Endothelial cell of umbilical vein (primary cell): Measurements from ENCODE around the gene CCDC182. TPM values are rescaled to one million over a fixed set of nuclear protein-coding genes. Genes with fewer than 3 reads are reported as not detected.

Source experiments
- BruUV-seq: library from RNA; stranded (reverse); fragments of 400-500 nt; replicated peaks from 2 replicates; lab custom pipeline; 2021; lab: Mats Ljungman, UMichigan
- CTCF ChIA-PET: fragments of 300-600, 350-600 bp; sonication (Branson Sonifier 250); formaldehyde crosslinking; loops from one replicate; lab custom pipeline; 2021; ENCODE audit warnings: antibody characterized with exemption, inconsistent platforms; lab: Charles Lee
- POLR2A ChIA-PET: fragments of 300-600, 350-600 bp; sonication (Branson Sonifier 250); formaldehyde crosslinking; loops from one replicate; lab custom pipeline; 2021; ENCODE audit warnings: antibody characterized with exemption, inconsistent platforms; lab: Charles Lee
- DNase-seq: peaks from one replicate; pipeline ENCODE4 v3.0.0-alpha.2; 2011; ENCODE audit warnings: low read depth, low spot score
- FAIRE-seq: peaks from 2 replicates; lab custom pipeline; 2011; peaks lifted over from hg19 to GRCh38; lab: Jason Lieb, UNC
- H2AFZ ChIP-seq: 2 replicates; pipeline ENCODE4 v1.6.0; 2012; ENCODE audit warnings: low read depth, low read length, control low read depth, inconsistent platforms
- H3K27ac ChIP-seq: 2 replicates; pipeline ENCODE4 v1.5.1; 2011; ENCODE audit warnings: low read depth, mild to moderate bottlenecking, control low read depth, low read length, moderate library complexity; ENCODE audit not compliant: insufficient read depth
- H3K27me3 ChIP-seq, 2 experiments: 2 replicates each; pipeline versions ENCODE4 v1.6.0 to v1.6.1; 2011; ENCODE audit warnings: low read length in 2 of 2, mixed read lengths in 1 of 2; ENCODE audit not compliant: control insufficient read depth in 2 of 2, insufficient read depth in 2 of 2
- H3K36me3 ChIP-seq, 2 experiments: 2 replicates in 1 of 2; 3 replicates in 1 of 2; pipeline ENCODE4 v1.5.1; 2011; ENCODE audit warnings: low read length in 2 of 2, mild to moderate bottlenecking in 1 of 2, moderate library complexity in 1 of 2; ENCODE audit not compliant: control insufficient read depth in 2 of 2, insufficient read depth in 2 of 2; ENCODE audit errors: extremely low read depth in 1 of 2
- H3K4me1 ChIP-seq: 3 replicates; pipeline ENCODE4 v1.5.1; 2011; ENCODE audit warnings: mild to moderate bottlenecking, low read length; ENCODE audit not compliant: control insufficient read depth, insufficient read depth; ENCODE audit errors: extremely low read depth
- H3K4me2 ChIP-seq: 2 replicates; pipeline ENCODE4 v1.6.1; 2011; ENCODE audit warnings: low read length, control low read depth, mixed read lengths; ENCODE audit not compliant: insufficient read depth
- H3K4me3 ChIP-seq, 3 experiments: fragments of 200-600 bp in 1 of 3; sonication (generic), shearing (Covaris generic) in 1 of 3; replicated peaks in 1 of 3; 2 replicates each; pipeline ENCODE4 v1.5.1; 2011 to 2016; ENCODE audit warnings: control low read depth in 3 of 3, low read length in 3 of 3, mild to moderate bottlenecking in 2 of 3, inconsistent platforms in 1 of 3, low read depth in 1 of 3, moderate library complexity in 1 of 3; ENCODE audit not compliant: insufficient read depth in 1 of 3
- H3K79me2 ChIP-seq: 2 replicates; pipeline ENCODE4 v1.6.0; 2012; ENCODE audit warnings: low read length, inconsistent platforms; ENCODE audit not compliant: control insufficient read depth, insufficient read depth
- H3K9ac ChIP-seq: replicated peaks from 2 replicates; pipeline ENCODE3; 2011; ENCODE audit warnings: low read length, control low read depth; ENCODE audit not compliant: insufficient read depth; ENCODE audit errors: extremely low read depth
- H3K9me1 ChIP-seq: replicated peaks from 3 replicates; pipeline ENCODE4 v1.6.0; 2011; ENCODE audit warnings: mild to moderate bottlenecking, low read length; ENCODE audit not compliant: control insufficient read depth, insufficient read depth; ENCODE audit errors: extremely low read depth
- H3K9me3 ChIP-seq: replicated peaks from 2 replicates; pipeline ENCODE4 v1.5.1; 2012; ENCODE audit warnings: low read length, inconsistent platforms; ENCODE audit not compliant: control insufficient read depth, insufficient read depth
- H4K20me1 ChIP-seq: replicated peaks from 2 replicates; pipeline ENCODE3; 2011; ENCODE audit warnings: mild to moderate bottlenecking, low read length; ENCODE audit not compliant: control insufficient read depth, insufficient read depth; ENCODE audit errors: extremely low read depth
- CTCF ChIP-seq, 2 donors: IDR thresholded peaks; 1 replicate in 1 of 2; 2 replicates in 1 of 2; pipeline ENCODE4 v1.5.1; 2011; ENCODE audit warnings: low read length in 2 of 2, mild to moderate bottlenecking in 2 of 2, moderate library complexity in 2 of 2, control low read depth in 1 of 2, inconsistent platforms in 1 of 2, low read depth in 1 of 2; ENCODE audit not compliant: insufficient read depth in 1 of 2; ENCODE audit errors: extremely low read depth in 1 of 2
- EZH2 ChIP-seq: IDR thresholded peaks from 2 replicates; pipeline ENCODE4 v1.6.1; 2012; ENCODE audit warnings: borderline replicate concordance, low read depth, mild to moderate bottlenecking, moderate library complexity, low read length, inconsistent platforms; ENCODE audit not compliant: severe bottlenecking
- FOS ChIP-seq: IDR thresholded peaks from 2 replicates; pipeline ENCODE4 v1.6.1; 2011; ENCODE audit warnings: mild to moderate bottlenecking, low read length, moderate library complexity, borderline replicate concordance; ENCODE audit not compliant: insufficient read depth
- GATA2 ChIP-seq: IDR thresholded peaks from 2 replicates; pipeline ENCODE4 v1.7.0; 2011; ENCODE audit warnings: low read depth, mild to moderate bottlenecking, moderate library complexity, mixed read lengths, low read length; ENCODE audit not compliant: insufficient read length, insufficient read depth
- JUN ChIP-seq: IDR thresholded peaks from 2 replicates; pipeline ENCODE4 v1.6.1; 2011; ENCODE audit warnings: borderline replicate concordance, low read depth; ENCODE audit not compliant: insufficient read length, insufficient read depth
- MAX ChIP-seq: IDR thresholded peaks from 2 replicates; pipeline ENCODE4 v1.6.1; 2011; ENCODE audit not compliant: insufficient read depth, insufficient read length
- POLR2A ChIP-seq: IDR thresholded peaks from 2 replicates; pipeline ENCODE4 v1.6.1; 2012; ENCODE audit warnings: low read depth, mild to moderate bottlenecking, control low read depth, low read length
- POLR2AphosphoS5 ChIP-seq: IDR thresholded peaks from 2 replicates; pipeline ENCODE4 v1.6.1; 2012; ENCODE audit warnings: low read depth, mild to moderate bottlenecking, control low read depth, low read length, moderate library complexity; ENCODE audit not compliant: insufficient read depth
- dilution Hi-C: fragments of 300-500 bp; cut with MboI; formaldehyde crosslinking; loops from one replicate; pipeline ENCODE4 v1.15.0; 2019; ENCODE audit warnings: low sequenced_read_pairs; ENCODE audit not compliant: extremely low pct_ligation_motif_present
- intact Hi-C: fragments of 100-400 bp; cut with micrococcal nuclease; formaldehyde crosslinking; loops from one replicate; pipeline ENCODE4 v1.10.0; 2022
- polyA plus RNA-seq, 4 experiments: library from polyadenylated mRNA; depleted of rRNA in 3 of 4; stranded (reverse) in 3 of 4; unstranded in 1 of 4; fragments of >200 nt; gene quantifications; 2 replicates each; pipeline versions ENCODE4 v1.2.1 to v1.2.3, GENCODE V29; 2011 to 2012; ENCODE audit warnings: missing spikeins in 1 of 4
- total RNA-seq: library from RNA; stranded (reverse); gene quantifications from 2 replicates; pipeline ENCODE4 v1.2.3, GENCODE V29; 2021

The CCDC182 gene
- total and polyA plus RNA-seq, 2 donors (not counting 3 experiments of a cell fraction or from before 2014, with no cell fraction given) = not detected

GRCh38 chr17:57774872-57775271 is 29.8 kb upstream of the CCDC182 start:
- no peak overlapping the region for H3K4me2 ChIP-seq
- peaks cover 2 to 3% of the 10 kb centered on the region in 2 experiments for H3K27me3 ChIP-seq
- no peak overlapping the region for H3K27ac ChIP-seq
- no peaks in the 10 kb centered on the region for H3K9me3 ChIP-seq
- no peaks in the 10 kb centered on the region for H3K36me3 ChIP-seq
- BruUV-seq = no TSS peak
- no peak for FAIRE-seq
- no peaks in the 10 kb centered on the region for H3K79me2 ChIP-seq
- intact Hi-C loops (no loop called here), dilution Hi-C loops (no loop called here)
- H2AFZ ChIP-seq = no peak overlapping the region
- ChIA-PET CTCF (interaction anchor here (0.6 to 3.4 kb wide), 3 partner anchors 9 to 532 kb away, joined by 3 to 53 read pairs (median 13); no protein-coding TSS in a partner anchor), POLR2A (no interaction called here)
- peaks cover 19% of the 10 kb centered on the region for H3K4me1 ChIP-seq
- H3K9ac ChIP-seq = no peak overlapping the region
- no peak overlapping the region for H3K4me3 ChIP-seq
- no peaks in the 10 kb centered on the region for H4K20me1 ChIP-seq
- no peaks in the 10 kb centered on the region for H3K9me1 ChIP-seq
- TF ChIP-seq FOS = no peak
- TF ChIP-seq JUN = no peak
- no peak for DNase-seq

GRCh38 chr17:57773557-57773956 is 28.5 kb upstream of the CCDC182 start:
- Histone ChIP-seq H2AFZ (peak overlapping the region; percentile 10), H3K27ac (peak overlapping the region; percentile 68), H3K9me1 (no peaks in the 10 kb centered on the region), H3K79me2 (no peaks in the 10 kb centered on the region), H4K20me1 (no peaks in the 10 kb centered on the region), H3K27me3 (peaks cover 10% of the 10 kb centered on the region in 2 experiments), H3K4me2 (peak overlapping the region; percentile 68), H3K36me3 (no peaks in the 10 kb centered on the region), H3K9ac (no peak overlapping the region), H3K4me3 (no peak overlapping the region), H3K9me3 (no peaks in the 10 kb centered on the region), H3K4me1 (peaks cover 19% of the 10 kb centered on the region)
- dilution Hi-C loops = no loop called here
- DNase-seq = peak; percentile 73
- BruUV-seq = no TSS peak
- CTCF ChIA-PET = interaction anchor here (1.1 to 3.4 kb wide), 7 partner anchors 10 to 530 kb away, joined by 3 to 53 read pairs (median 6); no protein-coding TSS in a partner anchor
- TF ChIP-seq FOS (peak; percentile 43), JUN (peak; percentile 69), GATA2 (no peak), CTCF (IDR thresholded peaks at IDR 0.05; ENCODE audit: extremely low read depth in 1 of 2, insufficient read depth in 1 of 2, low read depth in 1 of 2, low read length in 2 of 2) (no peak), MAX (no peak), POLR2A (no peak), POLR2AphosphoS5 (peak; percentile 33), EZH2 (no peak)
- POLR2A ChIA-PET = interaction anchor here (0.6 kb wide), 1 partner anchor 814 kb away, joined by 7 read pairs; no protein-coding TSS in a partner anchor
- peak; percentile 87 for FAIRE-seq
- intact Hi-C loops = no loop called here
